Measurements from ENCODE around the gene PARP8.
"Not testable (repeated sequence)": the region's sequence is repeated elsewhere in the genome, so short reads cannot be mapped to it uniquely, and the experiment has no call there.

The PARP8 gene, protein sequence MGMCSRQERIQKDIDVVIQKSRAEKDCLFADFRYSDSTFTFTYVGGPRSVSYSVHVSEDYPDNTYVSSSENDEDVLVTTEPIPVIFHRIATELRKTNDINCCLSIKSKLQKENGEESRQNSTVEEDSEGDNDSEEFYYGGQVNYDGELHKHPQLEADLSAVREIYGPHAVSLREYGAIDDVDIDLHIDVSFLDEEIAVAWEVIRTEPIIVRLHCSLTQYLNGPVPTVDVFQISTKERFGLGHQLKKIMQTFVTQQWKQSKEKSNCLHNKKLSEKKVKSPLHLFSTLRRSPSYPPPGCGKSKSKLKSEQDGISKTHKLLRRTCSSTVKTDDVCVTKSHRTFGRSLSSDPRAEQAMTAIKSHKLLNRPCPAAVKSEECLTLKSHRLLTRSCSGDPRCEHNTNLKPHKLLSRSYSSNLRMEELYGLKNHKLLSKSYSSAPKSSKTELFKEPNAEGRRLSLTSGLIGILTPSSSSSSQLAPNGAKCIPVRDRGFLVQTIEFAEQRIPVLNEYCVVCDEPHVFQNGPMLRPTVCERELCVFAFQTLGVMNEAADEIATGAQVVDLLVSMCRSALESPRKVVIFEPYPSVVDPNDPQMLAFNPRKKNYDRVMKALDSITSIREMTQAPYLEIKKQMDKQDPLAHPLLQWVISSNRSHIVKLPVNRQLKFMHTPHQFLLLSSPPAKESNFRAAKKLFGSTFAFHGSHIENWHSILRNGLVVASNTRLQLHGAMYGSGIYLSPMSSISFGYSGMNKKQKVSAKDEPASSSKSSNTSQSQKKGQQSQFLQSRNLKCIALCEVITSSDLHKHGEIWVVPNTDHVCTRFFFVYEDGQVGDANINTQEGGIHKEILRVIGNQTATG

GRCh38 chr5:50666261-50667022, at the start of gene PARP8:
Gene PARP8 (plus strand): TSS chr5:50666637. CDS start chr5:50667096, 459 bp downstream.
- peak; percentile 48 for DNase-seq

DNA sequence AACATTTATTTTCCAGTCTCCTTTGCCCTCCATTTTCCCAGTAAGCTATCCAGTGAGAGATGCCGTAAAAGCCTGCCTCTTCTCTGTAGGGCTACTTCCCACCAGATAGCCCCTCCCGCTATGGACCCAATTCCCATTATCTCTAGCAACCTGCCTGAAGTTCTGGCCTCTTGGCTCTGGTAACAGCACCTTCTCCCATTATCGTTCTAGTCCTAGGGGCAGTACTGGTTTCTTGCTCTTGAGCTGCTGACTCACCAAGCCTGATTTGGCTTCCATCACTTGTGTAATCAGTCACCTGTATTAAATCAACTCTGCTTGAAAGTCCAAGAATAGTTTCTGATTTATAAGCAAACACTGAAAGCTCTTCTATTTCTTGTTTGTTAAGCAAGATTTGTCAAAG, 42.8 kb upstream of the PARP8 start:
- no peak for DNase-seq

GRCh38 chr5:50634866-50635265, 31.6 kb upstream of the PARP8 start:
- not testable (repeated sequence) for DNase-seq

DNA sequence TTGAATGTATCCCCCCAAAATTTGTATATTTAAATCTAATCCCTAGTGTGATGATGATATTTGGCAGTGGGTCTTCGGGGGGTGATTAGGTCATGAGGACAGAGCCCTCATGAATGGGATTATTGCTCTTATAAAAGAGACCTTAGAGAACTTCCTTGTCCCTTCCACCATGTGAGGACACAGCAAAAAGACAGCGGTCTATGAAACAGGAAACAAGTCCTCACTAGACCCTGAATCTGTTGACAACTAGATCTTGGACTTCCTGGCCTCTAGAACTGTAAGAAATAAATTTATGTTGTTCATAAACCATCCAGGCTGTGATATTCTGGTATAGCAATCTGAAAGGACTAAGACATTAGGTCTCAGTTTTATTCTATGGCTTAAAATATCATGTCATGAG, 28.9 kb upstream of the PARP8 start:
- not testable (repeated sequence) for DNase-seq

DNA sequence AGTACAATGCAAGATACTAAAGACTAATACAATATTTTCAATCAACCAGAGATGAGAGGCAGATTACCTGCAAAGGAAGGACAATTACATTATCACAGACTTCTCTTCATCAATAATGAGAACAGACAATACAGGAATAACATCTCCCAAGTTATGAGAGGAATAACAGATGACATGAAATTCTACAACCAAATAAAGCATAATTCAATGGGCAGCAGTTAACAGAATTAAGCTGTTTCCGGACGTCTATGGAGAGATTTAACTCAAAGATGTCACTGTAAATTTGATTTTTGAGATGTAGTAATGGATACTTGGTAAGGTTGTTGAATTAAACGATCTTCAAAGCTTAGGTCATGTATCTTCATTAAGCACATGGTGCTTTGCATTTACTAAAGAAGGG, 19.8 kb upstream of the PARP8 start:
- no peak for DNase-seq

DNA sequence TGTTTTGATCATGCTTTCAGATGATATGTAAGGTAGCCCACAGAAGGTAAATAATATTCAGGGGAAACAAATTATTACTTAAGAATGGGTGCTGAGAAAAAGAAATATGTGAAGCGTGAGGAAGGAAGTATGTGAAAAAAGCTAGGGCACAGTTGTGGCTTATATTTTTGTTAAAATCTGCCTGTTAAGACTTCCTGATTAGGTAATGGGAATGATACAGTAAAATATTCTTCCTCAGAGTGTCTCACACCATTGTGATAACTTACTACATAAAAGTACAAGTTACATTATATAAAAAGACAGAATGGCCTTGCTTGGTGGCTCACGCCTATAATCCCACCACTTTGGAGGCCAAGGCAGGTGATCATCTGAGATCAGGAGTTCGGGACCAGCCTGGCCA, 18.7 kb upstream of the PARP8 start:
- no peak for DNase-seq

GRCh38 chr5:50653946-50654345, 12.5 kb upstream of the PARP8 start:
- DNase-seq: no peak

GRCh38 chr5:50655067-50655809, 11.2 kb upstream of the PARP8 start:
- no peak for DNase-seq

GRCh38 chr5:50655810-50656205, 10.6 kb upstream of the PARP8 start:
- no peak for DNase-seq

GRCh38 chr5:50657044-50657443, 9.4 kb upstream of the PARP8 start:
- DNase-seq: no peak

DNA sequence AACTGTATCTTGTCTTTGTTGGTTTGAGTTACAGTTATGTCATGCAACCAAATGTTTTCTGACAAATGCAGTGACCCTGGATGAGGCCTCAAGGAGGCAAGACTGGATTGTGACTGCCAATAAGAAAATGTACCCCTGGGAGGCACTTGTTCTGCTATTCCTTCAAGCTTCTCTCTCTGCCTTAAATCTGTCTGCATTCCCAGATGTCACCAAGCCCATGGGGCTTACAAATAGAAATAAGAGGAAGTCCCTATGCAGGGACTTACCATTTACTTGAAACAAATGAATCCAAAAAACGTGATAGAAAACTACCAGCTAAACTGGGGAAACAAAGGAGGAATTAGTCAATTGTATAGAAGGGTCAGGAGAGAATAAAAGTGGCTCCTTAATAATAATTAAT, 8.2 kb upstream of the PARP8 start:
- DNase-seq: no peak

GRCh38 chr5:50663636-50664035, 2.8 kb upstream of the PARP8 start:
- no peak for DNase-seq

- no peak for DNase-seq
Measured at GRCh38 chr5:50665091-50665490, 1.3 kb upstream of the PARP8 start.

DNA sequence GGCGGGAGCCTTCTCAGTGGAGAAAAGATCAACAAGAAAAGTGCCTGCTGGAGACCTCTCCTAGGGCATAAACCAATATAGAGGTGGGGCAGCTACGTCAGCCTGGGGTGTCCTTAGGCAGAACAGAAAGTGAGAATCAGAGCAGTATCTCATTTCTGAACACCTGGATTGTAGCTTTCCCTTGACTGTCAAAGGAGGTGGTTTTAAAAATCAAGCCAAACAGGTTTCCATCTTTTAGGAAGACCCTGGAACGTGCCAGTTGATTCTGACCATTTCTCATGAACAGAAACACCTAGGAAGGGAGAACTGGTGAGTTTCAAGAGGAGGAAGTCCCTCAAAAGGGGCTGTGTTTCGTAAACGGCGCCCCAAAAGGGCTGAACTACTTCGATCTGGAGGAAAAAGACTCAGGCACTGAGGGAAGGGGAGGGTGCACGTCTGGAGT, 655 bp upstream of the PARP8 start:
- peak; percentile 41 for DNase-seq

DNA sequence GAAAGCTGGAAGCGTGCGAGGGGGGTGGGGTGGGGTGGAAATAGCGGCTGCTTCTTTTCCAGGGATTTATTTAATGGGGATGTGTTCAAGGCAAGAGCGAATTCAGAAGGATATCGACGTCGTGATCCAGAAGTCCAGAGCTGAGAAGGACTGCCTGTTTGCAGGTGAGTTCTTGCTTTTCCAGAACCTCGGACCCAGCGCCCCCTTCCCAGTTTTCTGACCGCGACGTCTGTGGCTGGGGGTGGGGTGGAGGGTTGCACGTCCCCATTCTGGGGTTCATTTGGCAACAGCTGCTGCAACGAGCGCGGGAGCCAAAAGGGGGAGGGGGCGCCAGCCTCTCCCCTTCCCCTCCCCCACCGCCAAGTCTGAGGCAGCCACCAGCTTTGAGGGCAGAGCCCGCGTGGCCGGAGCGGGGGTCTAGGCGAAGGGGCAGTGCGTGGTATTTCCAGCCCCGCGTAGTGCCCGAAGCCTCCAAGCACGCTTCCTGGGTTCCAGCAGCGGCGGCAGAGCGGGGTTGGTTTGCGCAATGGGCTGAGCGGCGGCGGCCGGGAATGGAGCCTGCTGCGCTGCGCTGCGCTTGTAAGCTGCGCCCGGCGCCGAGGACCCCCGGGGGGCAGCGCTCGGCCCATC, 701 bp downstream of the PARP8 start:
- DNase-seq: peak; percentile 63

GRCh38 chr5:50667653-50668595, 1.5 kb downstream of the PARP8 start:
- peak; percentile 88 for DNase-seq

DNA sequence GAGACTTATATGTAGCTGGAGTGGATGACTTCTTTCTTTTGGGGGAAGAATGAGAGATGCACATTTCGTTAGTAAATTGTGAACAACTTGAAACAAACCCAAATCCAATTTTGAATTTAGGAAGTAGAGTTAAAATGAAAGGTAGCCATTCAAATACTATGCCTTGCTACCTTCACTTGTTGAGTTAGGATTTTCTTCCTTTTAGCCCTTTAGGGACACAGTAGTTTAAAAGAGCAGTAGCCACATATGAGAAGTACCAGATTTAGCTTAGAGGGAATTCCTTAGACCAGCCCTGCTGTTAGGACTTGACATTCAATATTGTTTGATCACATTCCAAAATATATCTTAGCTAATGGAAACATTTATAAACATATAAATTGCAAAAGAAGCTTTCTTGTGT, 2.2 kb downstream of the PARP8 start:
- not testable (repeated sequence) for DNase-seq

DNA sequence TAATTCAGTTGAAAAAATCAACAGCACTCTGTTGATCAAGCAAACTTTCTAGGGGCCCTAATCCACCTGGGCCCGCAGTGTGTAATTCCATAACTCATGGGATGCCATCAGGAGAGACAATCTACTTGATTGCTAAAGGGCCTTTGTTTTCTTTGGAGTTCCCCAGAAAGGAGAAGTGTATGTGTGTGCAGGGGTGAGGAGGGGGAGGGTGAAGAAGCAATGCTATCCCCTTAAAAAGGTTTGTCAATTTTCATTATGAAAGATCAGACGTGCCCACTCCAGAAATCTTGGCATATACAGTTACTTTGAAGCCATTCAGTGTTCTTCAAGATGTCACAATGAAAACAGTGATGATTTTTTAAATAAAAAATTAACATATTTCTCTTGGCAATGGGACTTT, 6.2 kb downstream of the PARP8 start:
- no peak for DNase-seq

DNA sequence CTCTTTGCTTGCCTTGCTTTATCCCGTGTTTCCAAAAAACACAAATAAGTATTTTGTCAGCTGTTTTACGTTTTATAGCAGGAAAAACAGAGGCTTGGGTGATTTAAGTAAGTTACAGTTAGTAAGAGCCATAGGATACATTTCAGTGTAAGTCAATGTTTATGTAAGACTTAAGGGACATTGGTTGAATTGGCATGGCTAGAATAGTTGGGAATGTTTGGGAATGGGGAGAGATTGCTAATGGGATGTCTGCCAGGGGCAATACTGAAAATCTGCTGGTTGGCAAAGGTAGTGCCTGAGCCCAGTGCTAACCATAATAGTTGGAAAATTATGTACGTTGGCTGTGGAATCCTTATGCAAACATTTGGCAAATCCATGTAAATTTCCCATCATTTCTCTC, 7.0 kb downstream of the PARP8 start:
- not testable (repeated sequence) for DNase-seq

- no peak for DNase-seq
Measured at GRCh38 chr5:50675385-50675784, 8.9 kb downstream of the PARP8 start.

DNA sequence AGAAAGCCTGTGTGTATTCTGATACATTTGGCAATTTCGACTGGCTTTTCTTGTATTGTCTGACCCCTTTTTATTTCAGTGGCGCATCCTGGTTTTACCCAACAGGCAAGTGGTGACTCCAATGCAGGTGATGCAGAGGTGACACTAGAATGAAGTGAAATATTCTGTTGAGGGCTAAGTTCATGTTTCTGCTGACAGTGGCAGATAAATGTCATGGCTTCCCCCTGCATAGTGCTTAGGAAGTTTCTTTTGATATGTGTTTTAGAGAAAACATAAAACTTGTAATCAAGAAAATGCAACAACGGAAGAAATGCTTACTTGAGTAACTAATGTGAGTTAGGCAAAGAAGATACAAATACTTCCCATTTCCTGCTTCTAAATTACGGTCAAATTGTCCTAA, 13.1 kb downstream of the PARP8 start:
- not testable (repeated sequence) for DNase-seq

Measured in activated CD4-positive, alpha-beta T cell treated with anti-CD3 and anti-CD28 coated beads for 48 hours (primary cell).